ENCODE data around the gene ERC2.
"Not testable (repeated sequence)": the region's sequence is repeated elsewhere in the genome, so short reads cannot be mapped to it uniquely, and the experiment has no call there.

Gene ERC2

DNA sequence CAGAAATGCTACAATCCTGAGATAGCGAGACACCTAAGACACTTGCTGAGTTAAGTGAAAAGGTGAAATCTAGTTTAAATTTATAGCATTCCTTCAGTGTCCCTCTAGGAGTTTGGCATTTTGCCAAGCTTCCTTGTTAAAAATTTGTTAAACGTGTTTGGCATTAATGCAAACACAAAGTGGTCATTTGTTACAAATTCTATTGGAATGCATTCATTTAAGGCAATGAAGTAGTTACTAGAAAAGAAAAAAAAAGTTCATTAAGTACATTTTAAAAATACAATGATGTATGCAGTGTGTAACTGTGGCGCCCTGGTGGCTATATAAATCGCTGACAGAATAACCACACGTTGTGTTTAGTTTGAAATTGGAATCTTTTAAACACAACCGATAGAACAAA lies 949.8 kb downstream of the ERC2 start:
- Histone ChIP-seq H3K9me3 (ENCODE audit: control insufficient read depth, insufficient read depth, low read length) (no peaks in the 10 kb centered on the region), H3K9ac (ENCODE audit: low read depth, low read length) (no peak overlapping the region), H3K36me3 (ENCODE audit: insufficient read depth, low read length) (no peaks in the 10 kb centered on the region), H3K4me1 (ENCODE audit: insufficient read depth, low read length) (peaks cover 23% of the 10 kb centered on the region)

GRCh38 chr3:55516392-55517030 lies 951.8 kb downstream of the ERC2 start:
- Histone ChIP-seq H3K9ac (ENCODE audit: low read depth, low read length) (no peak overlapping the region), H3K4me1 (ENCODE audit: insufficient read depth, low read length) (peaks cover 25% of the 10 kb centered on the region), H3K36me3 (ENCODE audit: insufficient read depth, low read length) (no peaks in the 10 kb centered on the region), H3K9me3 (ENCODE audit: control insufficient read depth, insufficient read depth, low read length) (no peaks in the 10 kb centered on the region)

GRCh38 chr3:55515550-55516246 lies 952.6 kb downstream of the ERC2 start:
- no peaks in the 10 kb centered on the region for H3K9me3 ChIP-seq (ENCODE audit: control insufficient read depth, insufficient read depth, low read length)
- H3K9ac ChIP-seq (ENCODE audit: low read depth, low read length) = no peak overlapping the region
- no peaks in the 10 kb centered on the region for H3K36me3 ChIP-seq (ENCODE audit: insufficient read depth, low read length)
- peaks cover 17% of the 10 kb centered on the region for H3K4me1 ChIP-seq (ENCODE audit: insufficient read depth, low read length)

GRCh38 chr3:55514962-55515361 lies 953.3 kb downstream of the ERC2 start:
- H3K9ac ChIP-seq (ENCODE audit: low read depth, low read length) = no peak overlapping the region
- no peaks in the 10 kb centered on the region for H3K36me3 ChIP-seq (ENCODE audit: insufficient read depth, low read length)
- no peaks in the 10 kb centered on the region for H3K9me3 ChIP-seq (ENCODE audit: control insufficient read depth, insufficient read depth, low read length)
- H3K4me1 ChIP-seq (ENCODE audit: insufficient read depth, low read length) = peaks cover 17% of the 10 kb centered on the region

DNA sequence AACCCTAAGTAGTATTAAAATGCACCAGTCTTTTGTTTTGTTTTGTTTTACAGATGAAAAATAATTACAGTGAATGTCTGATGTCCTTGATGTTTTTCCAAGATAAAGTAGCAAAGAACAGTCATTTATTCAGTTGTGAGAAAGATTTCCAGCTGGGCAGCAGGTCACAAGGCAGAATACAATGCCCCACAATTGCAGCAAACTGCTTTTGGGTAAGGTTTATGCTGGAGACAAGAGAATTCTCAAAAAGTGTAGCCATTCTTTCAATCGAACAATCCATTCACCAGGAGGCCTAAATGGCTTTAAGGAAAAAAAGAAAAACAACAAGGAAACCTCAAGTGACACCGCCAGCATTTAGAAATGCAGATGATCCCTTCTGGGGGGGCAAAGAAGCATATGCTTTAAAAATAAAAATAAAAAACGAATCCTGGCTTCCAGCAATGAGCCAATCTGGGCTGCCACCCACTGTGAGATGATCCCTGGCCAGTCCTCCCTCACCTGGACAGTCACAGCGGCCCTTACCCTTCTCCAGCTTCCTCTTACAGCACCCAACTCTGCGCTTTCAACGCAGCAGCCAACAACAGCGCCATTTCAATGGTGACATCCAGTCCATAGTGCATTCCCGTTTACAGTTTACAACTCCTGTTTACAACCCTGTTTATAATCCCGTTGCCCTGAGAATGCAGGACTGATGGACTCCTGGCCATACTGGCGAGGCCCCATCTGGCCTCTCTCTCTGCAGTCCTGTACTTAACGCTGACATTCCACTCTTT lies 955.5 kb downstream of the ERC2 start:
- no peak overlapping the region for H3K9ac ChIP-seq (ENCODE audit: low read depth, low read length)
- no peaks in the 10 kb centered on the region for H3K36me3 ChIP-seq (ENCODE audit: insufficient read depth, low read length)
- H3K9me3 ChIP-seq (ENCODE audit: control insufficient read depth, insufficient read depth, low read length) = no peaks in the 10 kb centered on the region
- H3K4me1 ChIP-seq (ENCODE audit: insufficient read depth, low read length) = peaks cover 17% of the 10 kb centered on the region

GRCh38 chr3:55511895-55512570 lies 956.2 kb downstream of the ERC2 start:
- peaks cover 17% of the 10 kb centered on the region for H3K4me1 ChIP-seq (ENCODE audit: insufficient read depth, low read length)
- H3K9ac ChIP-seq (ENCODE audit: low read depth, low read length) = no peak overlapping the region

DNA sequence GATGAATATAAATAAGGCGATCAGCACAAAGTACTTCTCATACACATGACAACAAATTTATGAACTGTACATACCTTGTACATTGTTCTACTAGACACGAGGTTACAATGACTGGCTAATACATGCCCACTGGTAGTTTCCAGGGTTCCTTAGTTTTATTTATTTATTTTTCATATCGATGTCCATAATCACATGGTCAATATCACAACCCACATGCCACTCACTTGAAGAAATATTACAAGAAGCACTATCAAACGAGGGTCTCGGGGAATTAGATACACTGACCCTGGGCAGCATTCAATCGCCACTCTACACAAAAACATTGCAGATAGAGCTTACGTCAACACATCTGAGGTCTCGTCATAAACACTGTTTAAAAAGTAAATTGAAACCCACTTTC lies 959.9 kb downstream of the ERC2 start:
- no peaks in the 10 kb centered on the region for H3K9me3 ChIP-seq (ENCODE audit: control insufficient read depth, insufficient read depth, low read length)
- H3K36me3 ChIP-seq (ENCODE audit: insufficient read depth, low read length) = no peaks in the 10 kb centered on the region
- H3K4me1 ChIP-seq (ENCODE audit: insufficient read depth, low read length) = peaks cover 26% of the 10 kb centered on the region
- no peak overlapping the region for H3K9ac ChIP-seq (ENCODE audit: low read depth, low read length)

More at GRCh38 chr3:55511895-55512570, 956.2 kb downstream of the ERC2 start:
- Histone ChIP-seq H3K9me3 (ENCODE audit: control insufficient read depth, insufficient read depth, low read length) (no peaks in the 10 kb centered on the region), H3K36me3 (ENCODE audit: insufficient read depth, low read length) (no peaks in the 10 kb centered on the region)

- H3K9me3 ChIP-seq (ENCODE audit: control insufficient read depth, insufficient read depth, low read length) = no peaks in the 10 kb centered on the region
- peaks cover 20% of the 10 kb centered on the region for H3K4me1 ChIP-seq (ENCODE audit: insufficient read depth, low read length)
- no peaks in the 10 kb centered on the region for H3K36me3 ChIP-seq (ENCODE audit: insufficient read depth, low read length)
- H3K9ac ChIP-seq (ENCODE audit: low read depth, low read length) = no peak overlapping the region
Measured at GRCh38 chr3:55507808-55508207, 960.5 kb downstream of the ERC2 start.

- Histone ChIP-seq H3K4me1 (ENCODE audit: insufficient read depth, low read length) (0 out of 2 replicates have a peak, but pooled peaks cover 10% of the 10 kb centered on the region), H3K9ac (ENCODE audit: low read depth, low read length) (no peak overlapping the region), H3K36me3 (ENCODE audit: insufficient read depth, low read length) (no peaks in the 10 kb centered on the region), H3K9me3 (ENCODE audit: control insufficient read depth, insufficient read depth, low read length) (no peaks in the 10 kb centered on the region)
Measured at GRCh38 chr3:55505776-55506175, 962.5 kb downstream of the ERC2 start.

GRCh38 chr3:55505102-55505501 lies 963.2 kb downstream of the ERC2 start:
- not testable (repeated sequence) for H3K9ac ChIP-seq (ENCODE audit: low read depth, low read length); H3K9me3 ChIP-seq (ENCODE audit: control insufficient read depth, insufficient read depth, low read length); H3K36me3 ChIP-seq (ENCODE audit: insufficient read depth, low read length); H3K4me1 ChIP-seq (ENCODE audit: insufficient read depth, low read length)

DNA sequence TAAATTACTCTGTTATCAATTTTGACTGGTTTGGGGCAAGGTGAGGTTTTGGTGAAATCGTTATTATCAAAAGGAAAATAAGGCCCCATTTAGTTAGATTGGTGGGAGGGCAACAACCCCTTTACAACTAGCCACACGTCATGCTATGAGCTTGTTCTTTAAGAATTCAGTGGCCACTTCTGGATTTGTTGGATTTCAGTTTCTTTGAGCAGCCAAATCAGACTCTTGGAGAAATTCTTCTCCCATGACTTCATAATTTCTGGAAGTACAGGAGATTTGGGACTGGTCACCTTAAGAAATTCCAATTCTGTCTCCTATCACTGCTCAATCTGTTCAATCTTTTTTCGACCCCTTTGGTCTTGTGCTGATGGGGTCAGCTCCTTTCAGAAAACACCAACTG lies 966.4 kb downstream of the ERC2 start:
- H3K9me3 ChIP-seq (ENCODE audit: control insufficient read depth, insufficient read depth, low read length) = no peaks in the 10 kb centered on the region
- H3K36me3 ChIP-seq (ENCODE audit: insufficient read depth, low read length) = no peaks in the 10 kb centered on the region
- no peak overlapping the region for H3K9ac ChIP-seq (ENCODE audit: low read depth, low read length)

DNA sequence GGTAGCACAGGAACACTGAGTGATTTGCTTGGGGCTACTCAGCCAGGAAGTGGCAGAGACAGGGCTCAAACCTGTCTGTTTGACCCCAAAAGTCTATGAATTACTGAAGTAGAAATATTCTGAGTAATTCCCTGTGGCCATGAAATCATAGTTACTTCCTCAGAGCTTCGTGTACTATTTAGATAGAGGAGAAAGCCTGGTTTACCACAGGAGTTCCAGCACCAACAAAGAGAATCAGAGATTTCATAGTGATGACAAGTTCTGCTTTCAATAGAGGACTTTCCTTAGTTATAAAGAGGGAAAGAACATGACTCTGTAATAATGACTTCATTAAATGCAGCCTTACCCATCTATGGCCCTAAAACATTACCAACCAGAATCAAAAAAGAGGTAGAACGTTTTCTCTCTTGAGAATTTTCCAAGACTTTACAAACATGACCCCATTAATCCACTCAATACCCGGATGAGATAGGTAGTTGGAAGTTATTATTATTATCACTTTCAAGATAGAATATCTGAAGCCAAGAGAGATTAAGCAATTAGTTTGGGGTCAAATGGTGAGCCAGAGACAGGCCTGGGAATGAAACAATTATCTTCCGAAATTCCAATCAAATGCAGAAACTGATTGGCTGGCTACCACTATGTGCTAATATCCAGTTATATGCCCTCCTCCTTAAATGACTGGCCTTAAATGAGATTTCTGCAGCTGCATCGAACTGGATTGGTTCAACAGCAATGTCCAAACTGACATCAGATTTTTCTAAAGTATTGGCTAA lies 967.5 kb downstream of the ERC2 start:
- 0 out of 2 replicates have a peak, but pooled peaks cover 10% of the 10 kb centered on the region for H3K4me1 ChIP-seq (ENCODE audit: insufficient read depth, low read length)
- no peaks in the 10 kb centered on the region for H3K9me3 ChIP-seq (ENCODE audit: control insufficient read depth, insufficient read depth, low read length)
- no peaks in the 10 kb centered on the region for H3K36me3 ChIP-seq (ENCODE audit: insufficient read depth, low read length)
- no peak overlapping the region for H3K9ac ChIP-seq (ENCODE audit: low read depth, low read length)

More for the DNA sequence above, 966.4 kb downstream of the ERC2 start:
- 0 out of 2 replicates have a peak, but pooled peaks cover 10% of the 10 kb centered on the region for H3K4me1 ChIP-seq (ENCODE audit: insufficient read depth, low read length)

DNA sequence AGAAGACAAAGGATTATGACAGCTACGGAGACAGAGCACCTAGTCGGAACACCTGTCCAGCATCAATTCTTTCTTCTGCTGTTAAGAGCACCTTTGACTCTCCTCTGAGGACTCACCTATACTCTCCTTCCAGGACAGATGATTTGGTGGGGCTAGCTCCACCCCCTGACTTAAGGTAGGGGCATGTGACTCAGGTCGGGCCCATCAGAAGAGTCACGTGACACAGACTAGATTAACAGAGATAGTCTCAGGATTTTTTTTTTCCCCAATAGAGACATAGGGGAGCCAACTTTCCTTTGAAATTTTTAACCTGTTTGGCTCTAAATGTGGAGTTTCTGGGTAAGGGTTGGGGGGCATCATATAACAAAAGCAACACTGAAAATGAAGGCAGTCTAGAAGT lies 969.7 kb downstream of the ERC2 start:
- no peaks in the 10 kb centered on the region for H3K4me1 ChIP-seq (ENCODE audit: insufficient read depth, low read length)
- no peak overlapping the region for H3K9ac ChIP-seq (ENCODE audit: low read depth, low read length)
- H3K9me3 ChIP-seq (ENCODE audit: control insufficient read depth, insufficient read depth, low read length) = no peaks in the 10 kb centered on the region
- H3K36me3 ChIP-seq (ENCODE audit: insufficient read depth, low read length) = no peaks in the 10 kb centered on the region

GRCh38 chr3:55497250-55497649 lies 971.0 kb downstream of the ERC2 start:
- no peaks in the 10 kb centered on the region for H3K9me3 ChIP-seq (ENCODE audit: control insufficient read depth, insufficient read depth, low read length)
- H3K4me1 ChIP-seq (ENCODE audit: insufficient read depth, low read length) = no peaks in the 10 kb centered on the region
- no peak overlapping the region for H3K9ac ChIP-seq (ENCODE audit: low read depth, low read length)
- no peaks in the 10 kb centered on the region for H3K36me3 ChIP-seq (ENCODE audit: insufficient read depth, low read length)
